GM18907 (cell line): ENCODE data around the gene GSTM4.

Experiments
- ATAC-seq: cut with Tn5 transposase; IDR thresholded peaks from one replicate; pipeline ENCODE4 v1.9.1; 2021; ENCODE audit warnings: mild to moderate bottlenecking, moderate library complexity; ENCODE audit not compliant: unreplicated experiment

GSTM4 gene

GRCh38 chr1:109655615-109656519 lies at the start of gene GSTM4:
TSS of gene GSTM4 (plus strand) at chr1:109656099. CDS start at chr1:109656390, 291 bp downstream.
- peak; percentile 89 for ATAC-seq

- no peak for ATAC-seq
These were observed 46.0 kb upstream of the GSTM4 start for GRCh38 chr1:109609881-109610280.

GRCh38 chr1:109610609-109611307 lies 45.1 kb upstream of the GSTM4 start:
- no peak for ATAC-seq

DNA sequence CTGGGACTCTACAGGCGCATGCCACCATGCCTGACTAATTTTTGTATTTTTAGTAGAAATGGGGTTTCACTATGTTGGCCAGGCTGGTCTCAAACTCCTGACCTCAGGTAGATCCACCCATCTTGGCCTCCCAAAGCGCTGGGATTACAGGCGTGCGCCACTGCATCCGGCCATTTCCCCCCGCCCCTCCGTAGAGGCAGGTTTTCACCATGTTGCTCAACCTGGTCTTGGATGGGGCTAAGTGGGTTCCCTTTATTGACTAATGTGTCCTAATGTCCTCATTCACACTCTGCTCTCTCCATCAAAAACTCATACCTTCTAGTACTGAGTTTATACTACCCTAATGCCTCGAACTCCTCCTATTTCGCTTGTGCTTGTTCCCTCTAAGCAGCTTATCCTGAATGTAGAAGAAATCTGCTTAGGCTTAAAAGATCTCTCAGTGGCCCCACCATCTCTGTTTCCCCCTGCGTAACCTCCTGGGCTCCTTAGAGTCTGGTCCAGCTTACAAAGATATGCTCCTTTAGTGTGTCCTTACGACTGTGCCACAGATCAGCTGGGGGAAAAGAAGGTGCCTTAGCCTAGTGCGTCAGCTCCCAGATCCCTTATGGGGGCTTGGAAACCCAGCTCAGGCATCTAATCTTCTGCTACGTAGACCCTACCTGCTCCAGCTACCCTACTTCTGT lies 44.5 kb upstream of the GSTM4 start:
- no peak for ATAC-seq

- no peak for ATAC-seq
These were observed 42.3 kb upstream of the GSTM4 start for GRCh38 chr1:109613361-109614147.

DNA sequence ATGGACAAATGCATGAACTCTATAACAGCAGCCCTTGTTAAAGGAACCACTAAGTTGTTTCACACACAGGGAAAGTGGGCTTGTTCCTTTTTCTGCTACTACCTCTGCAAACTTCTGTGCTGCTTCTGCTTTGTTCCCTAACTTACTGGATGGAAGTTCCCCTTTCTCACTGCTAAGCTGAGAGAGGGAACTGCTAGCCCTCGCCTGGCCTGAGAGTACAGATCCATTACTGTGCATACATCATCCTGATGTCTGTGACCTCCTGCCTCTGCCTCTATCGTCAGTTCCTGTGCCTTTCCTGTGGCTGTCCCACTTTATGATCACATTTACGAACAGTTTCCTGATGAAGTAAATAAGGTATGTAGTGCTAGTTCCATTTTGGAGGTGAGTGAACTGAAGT lies 40.0 kb upstream of the GSTM4 start:
- ATAC-seq: no peak

DNA sequence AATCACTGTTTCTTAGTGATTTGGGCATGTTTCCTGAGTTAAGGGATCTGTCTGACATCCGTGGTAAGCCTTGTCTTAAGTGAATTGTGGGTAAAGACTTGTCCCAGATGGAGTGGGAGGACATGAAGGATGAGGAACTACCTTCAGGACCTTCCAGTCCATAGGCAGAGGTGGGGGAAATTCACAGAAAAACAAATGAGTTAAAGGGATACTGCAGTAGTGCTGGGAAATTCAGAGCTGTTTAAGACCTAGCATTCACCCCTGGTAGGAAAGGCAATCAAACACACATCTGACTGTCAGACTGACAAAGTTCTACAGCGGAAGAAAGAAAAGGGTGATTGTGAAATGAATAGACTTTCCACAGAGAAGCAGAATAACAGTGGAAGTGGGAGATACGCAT lies 39.5 kb upstream of the GSTM4 start:
- no peak for ATAC-seq

- ATAC-seq: no peak
These were observed 38.6 kb upstream of the GSTM4 start for GRCh38 chr1:109617291-109617801.

DNA sequence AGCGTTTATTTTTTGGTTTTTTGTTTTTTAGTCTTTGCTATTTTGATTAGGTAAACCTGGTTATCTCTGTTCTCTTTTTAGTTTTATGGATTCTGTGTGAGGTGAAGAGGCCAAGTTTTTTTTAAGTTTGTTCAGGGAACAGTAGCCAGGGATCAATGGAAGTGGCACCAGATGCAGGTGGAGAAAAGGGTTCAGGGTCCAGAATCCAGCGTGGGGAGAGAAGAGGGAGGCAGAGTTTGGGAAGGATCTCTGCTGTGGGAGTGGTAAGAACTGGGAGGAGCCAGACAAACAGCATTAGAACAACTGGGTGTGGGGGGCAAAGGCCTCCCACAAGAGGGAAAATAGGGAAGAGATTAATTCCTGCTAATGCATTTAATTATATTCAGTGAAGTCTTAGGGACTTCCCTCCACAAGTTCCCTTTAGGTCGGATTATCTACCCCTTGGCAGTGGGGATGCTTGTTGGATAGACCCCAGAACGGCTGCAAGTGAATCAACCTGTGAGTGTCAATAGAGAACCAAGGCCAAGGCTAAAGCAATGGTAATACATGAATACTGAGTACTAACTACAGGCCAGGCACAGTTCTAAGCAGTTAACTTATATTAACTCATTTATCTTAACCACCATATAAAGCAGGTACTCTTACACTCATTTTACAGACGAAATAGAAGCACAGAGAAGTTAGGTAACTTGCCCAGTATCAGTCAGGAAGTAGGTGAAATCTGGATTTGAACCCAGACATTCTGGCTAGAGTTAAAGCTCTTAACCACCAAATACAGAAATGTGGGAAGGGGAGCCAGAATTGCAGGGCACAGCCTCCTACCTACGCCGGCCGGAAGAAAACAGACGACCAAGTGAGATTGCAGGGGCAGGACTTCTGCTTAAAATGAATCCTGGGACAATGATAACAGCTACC lies 37.0 kb upstream of the GSTM4 start:
- ATAC-seq: no peak

DNA sequence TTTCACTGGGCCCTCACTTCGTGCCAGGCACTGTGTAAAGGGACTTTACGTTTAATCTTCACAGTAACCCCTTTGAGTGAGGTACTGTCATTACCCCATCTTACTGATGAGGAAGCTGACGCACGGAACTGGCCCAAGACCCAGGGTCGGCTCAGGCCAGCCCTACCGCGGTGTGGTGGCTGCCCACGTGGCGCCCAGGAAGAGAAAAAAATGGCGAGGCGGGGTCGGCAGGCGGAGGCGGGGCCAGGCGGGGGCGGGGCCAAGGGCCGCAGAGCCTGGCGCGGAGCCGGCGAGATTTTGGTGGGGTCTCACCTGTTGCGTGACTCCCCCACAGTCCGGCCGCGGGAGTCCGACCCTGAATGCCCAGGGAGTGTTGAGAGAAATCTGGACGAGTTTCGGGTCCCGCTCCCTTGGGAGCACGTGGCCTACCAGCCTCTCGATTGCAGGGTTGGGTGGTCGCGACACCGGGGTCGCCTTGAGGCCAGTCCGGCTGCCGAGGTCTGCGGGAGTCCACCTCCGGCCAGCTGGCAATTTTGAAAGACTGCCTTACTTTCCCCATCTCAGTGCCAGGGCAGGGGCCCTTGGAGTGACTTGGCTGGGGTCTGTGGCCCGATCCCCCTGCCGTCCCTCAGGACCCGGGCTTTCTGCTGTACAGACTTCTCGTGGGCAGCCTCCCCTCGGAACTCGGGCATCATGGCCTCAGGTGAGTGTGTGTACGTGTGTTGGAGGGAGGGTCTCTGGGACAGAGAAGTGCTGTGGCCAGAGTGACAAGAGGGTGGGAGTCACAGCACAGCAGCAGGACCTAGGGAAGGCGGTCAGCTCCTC lies 36.1 kb upstream of the GSTM4 start, which contains the start of the genes AMPD2 and GNAT2:
TSS of gene AMPD2 (plus strand) at position 262 of the 825 bp plus-strand sequence. CDS start 1,339 bp downstream, outside the sequence.
TSS of gene GNAT2 (minus strand) at position 41 of the 825 bp plus-strand sequence. CDS start 6,746 bp downstream, outside the sequence.
- ATAC-seq: peak; percentile 53

- ATAC-seq: no peak
These were observed 35.5 kb upstream of the GSTM4 start for GRCh38 chr1:109620401-109620791.

DNA sequence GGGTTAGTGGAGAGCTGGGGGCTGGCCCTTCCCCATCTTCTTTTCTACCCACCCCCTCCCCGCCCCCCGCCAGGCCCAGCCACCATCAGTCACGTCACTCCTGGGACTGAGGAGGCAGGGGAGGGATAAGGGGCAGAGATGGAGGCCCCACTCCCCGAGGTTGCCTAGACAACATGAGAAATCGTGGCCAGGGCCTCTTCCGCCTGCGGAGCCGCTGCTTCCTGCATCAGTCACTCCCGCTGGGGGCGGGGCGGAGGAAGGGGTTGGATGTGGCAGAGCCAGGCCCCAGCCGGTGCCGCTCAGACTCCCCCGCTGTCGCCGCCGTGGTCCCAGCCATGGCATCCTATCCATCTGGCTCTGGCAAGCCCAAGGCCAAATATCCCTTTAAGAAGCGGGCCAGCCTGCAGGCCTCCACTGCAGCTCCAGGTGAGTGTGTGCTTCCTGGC lies 35.0 kb upstream of the GSTM4 start:
- ATAC-seq: peak; percentile 73

GRCh38 chr1:109621379-109622136 lies 34.3 kb upstream of the GSTM4 start:
- no peak for ATAC-seq

DNA sequence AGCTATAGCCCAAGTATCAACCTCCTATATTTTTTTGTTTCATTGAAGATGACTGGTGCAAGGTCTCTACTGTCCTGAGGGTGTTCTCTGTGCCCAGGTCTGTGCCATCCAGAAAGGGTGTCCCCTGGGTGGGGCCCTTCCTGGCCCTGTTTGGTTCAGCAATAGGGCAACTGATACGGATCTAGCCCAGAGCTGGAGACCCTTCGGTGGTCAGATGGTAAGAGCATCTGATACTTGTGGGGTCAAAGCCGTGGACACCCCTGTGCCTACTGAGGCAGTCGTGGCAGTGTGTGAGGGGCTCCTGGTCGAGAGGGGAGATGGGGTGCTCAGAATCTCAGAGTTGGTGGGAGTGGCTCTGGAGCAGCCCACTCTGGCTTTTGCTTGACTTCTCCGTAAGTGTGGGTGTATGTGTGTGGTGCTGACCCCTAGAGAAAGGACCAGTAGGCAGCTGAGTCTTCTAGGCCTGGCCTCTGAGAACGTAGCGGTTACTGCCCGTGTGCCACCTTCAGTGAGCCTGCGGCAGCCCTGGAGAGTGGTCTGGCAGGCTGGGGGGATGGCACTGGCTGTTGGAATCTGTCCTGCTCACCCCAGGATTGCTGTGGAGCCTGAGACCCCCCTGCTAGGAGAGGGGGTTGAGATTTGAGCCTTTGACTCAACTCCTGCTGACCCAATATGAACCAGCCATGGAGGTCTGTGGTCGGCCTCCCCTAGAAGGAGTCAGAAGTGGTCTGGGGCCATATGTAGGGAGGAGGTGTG lies 33.6 kb upstream of the GSTM4 start:
- ATAC-seq: no peak

- ATAC-seq: no peak
These were observed 33.0 kb upstream of the GSTM4 start for GRCh38 chr1:109622895-109623294.

GRCh38 chr1:109623601-109624161 lies 32.2 kb upstream of the GSTM4 start:
- ATAC-seq: no peak
